B cell (primary cell): ENCODE measurements around the gene DLX3. TPM values are rescaled to one million over a fixed set of nuclear protein-coding genes. Genes with fewer than 3 reads are reported as not detected.

Source experiments
- ATAC-seq: fragments of 200-7000 bp; cut with Tn5 transposase; one replicate; pipeline ENCODE4 v1.10.0; 2021; ENCODE audit warnings: low read depth, mild to moderate bottlenecking, moderate number of reproducible peaks, moderate library complexity
- CTCF ChIA-PET: fragments of 350-600 bp; sonication (Branson Sonifier 250); formaldehyde crosslinking; loops from one replicate; lab custom pipeline; 2021; ENCODE audit warnings: antibody characterized with exemption, inconsistent platforms; lab: Charles Lee
- POLR2A ChIA-PET: fragments of 350-600 bp; sonication (Branson Sonifier 250); formaldehyde crosslinking; loops from one replicate; lab custom pipeline; 2021; ENCODE audit warnings: antibody characterized with exemption; lab: Charles Lee
- DNase-seq: peaks from one replicate; pipeline ENCODE4 v3.0.0; 2013
- H2AFZ ChIP-seq: 2 replicates; pipeline ENCODE4 v1.6.1; 2012; ENCODE audit warnings: mild to moderate bottlenecking, low read depth, low read length; ENCODE audit not compliant: insufficient read depth, poor library complexity, severe bottlenecking
- H3K27ac ChIP-seq, 2 donors: 1 replicate in 1 of 2; 2 replicates in 1 of 2; pipeline ENCODE4 v1.5.1; 2012 to 2013; ENCODE audit warnings: low read length in 2 of 2, mild to moderate bottlenecking in 2 of 2, moderate library complexity in 1 of 2
- H3K27me3 ChIP-seq, 4 experiments: fragments of 200-600 bp in 1 of 4; sonication (generic) in 1 of 4; replicated peaks in 1 of 4; 1 replicate in 2 of 4; 2 replicates in 2 of 4; pipeline versions ENCODE4 v1.6.1 to v1.7.0; 2013 to 2016; ENCODE audit warnings: low read length in 3 of 4, mild to moderate bottlenecking in 2 of 4, mixed read lengths in 1 of 4, moderate library complexity in 1 of 4; ENCODE audit not compliant: insufficient read depth in 4 of 4, control insufficient read depth in 3 of 4; ENCODE audit errors: control extremely low read depth in 1 of 4
- H3K36me3 ChIP-seq, 2 experiments: replicated peaks in 1 of 2; 1 replicate in 1 of 2; 2 replicates in 1 of 2; pipeline versions ENCODE4 v1.6.1 to v1.7.1; 2013; ENCODE audit warnings: low read length in 1 of 2; ENCODE audit not compliant: insufficient read depth in 2 of 2, control insufficient read depth in 1 of 2; ENCODE audit errors: control extremely low read depth in 1 of 2, extremely low read depth in 1 of 2
- H3K4me1 ChIP-seq, 2 donors: fragments of 200-600 bp in 1 of 2; sonication (generic) in 1 of 2; 1 replicate in 1 of 2; 2 replicates in 1 of 2; pipeline versions ENCODE4 v1.5.1 to v1.6.1; 2013 to 2017; ENCODE audit warnings: low read length in 2 of 2; ENCODE audit not compliant: control insufficient read depth in 2 of 2, insufficient read depth in 2 of 2
- H3K4me2 ChIP-seq: replicated peaks from 2 replicates; pipeline ENCODE3; 2012; ENCODE audit warnings: mild to moderate bottlenecking, low read depth, low read length; ENCODE audit not compliant: poor library complexity, severe bottlenecking
- H3K4me3 ChIP-seq, 5 experiments: fragments of 200-600 bp in 1 of 5; sonication (generic) in 1 of 5; 1 replicate in 3 of 5; 2 replicates in 2 of 5; pipeline versions ENCODE4 v1.5.1 to v1.7.0; 2011 to 2016; ENCODE audit warnings: low read length in 4 of 5, mild to moderate bottlenecking in 4 of 5, low read depth in 2 of 5, control low read depth in 1 of 5, moderate library complexity in 1 of 5; ENCODE audit not compliant: insufficient read depth in 1 of 5; ENCODE audit errors: control extremely low read depth in 1 of 5, extremely low read depth in 1 of 5
- H3K79me2 ChIP-seq: fragments of 200-600 bp; sonication (generic); one replicate; pipeline ENCODE4 v1.6.0; 2016; ENCODE audit warnings: low read length; ENCODE audit not compliant: control insufficient read depth, insufficient read depth
- H3K9ac ChIP-seq: fragments of 200-600 bp; sonication (generic); 2 replicates; pipeline ENCODE4 v1.6.1; 2017; ENCODE audit warnings: mild to moderate bottlenecking, low read length, moderate library complexity
- H3K9me3 ChIP-seq, 3 donors: one replicate each; pipeline versions ENCODE4 v1.6.1 to v1.7.1; 2013; ENCODE audit warnings: low read length in 2 of 3; ENCODE audit not compliant: control insufficient read depth in 2 of 3, insufficient read depth in 1 of 3; ENCODE audit errors: control extremely low read depth in 1 of 3
- H4K20me1 ChIP-seq: 2 replicates; pipeline ENCODE4 v1.6.0; 2012; ENCODE audit warnings: mild to moderate bottlenecking, low read length; ENCODE audit not compliant: insufficient read depth, control insufficient read depth, poor library complexity, severe bottlenecking
- H3K27ac Mint-ChIP-seq: one replicate; pipeline ENCODE4 v1.8.0; 2021; ENCODE audit warnings: mixed read lengths
- H3K27me3 Mint-ChIP-seq: one replicate; pipeline ENCODE4 v1.8.0; 2021; ENCODE audit warnings: mixed read lengths
- H3K4me1 Mint-ChIP-seq: one replicate; pipeline ENCODE4 v1.8.0; 2021; ENCODE audit warnings: mixed read lengths
- H3K4me3 Mint-ChIP-seq: one replicate; pipeline ENCODE4 v1.8.0; 2021; ENCODE audit warnings: mixed read lengths
- H3K9me3 Mint-ChIP-seq: one replicate; pipeline ENCODE4 v1.8.0; 2022; ENCODE audit warnings: mixed read lengths; ENCODE audit not compliant: insufficient read depth
- EZH2 ChIP-seq: IDR thresholded peaks from 2 replicates; pipeline ENCODE4 v1.6.1; 2012; ENCODE audit warnings: borderline replicate concordance, low read depth, mild to moderate bottlenecking, moderate library complexity, low read length; ENCODE audit not compliant: insufficient read depth, poor library complexity, severe bottlenecking
- WGBS: methylation state at CpG from one replicate; pipeline ENCODE4 v1.1.5; 2013; ENCODE audit warnings: missing lambda C conversion rate; ENCODE audit not compliant: insufficient coverage; 5-methylcytosine and 5-hydroxymethylcytosine counted together
- intact Hi-C: fragments of 100-400 bp; cut with micrococcal nuclease; formaldehyde crosslinking; loops from one replicate; pipeline ENCODE4 v1.10.0; 2022
- polyA plus RNA-seq: library from polyadenylated mRNA; depleted of rRNA; stranded (reverse); fragments of >200 nt; gene quantifications from 2 replicates; pipeline ENCODE4 v1.2.3, GENCODE V29; 2012
- total RNA-seq, 2 donors: library from RNA; stranded (reverse); fragments of 120-200 nt in 1 of 2; gene quantifications; 1 replicate in 1 of 2; 2 replicates in 1 of 2; pipeline versions ENCODE4 v1.2.3 to v1.2.4, GENCODE V29; 2013 to 2022
- TF ChIP-seq, protein P1 (sequence below): fragments of 200-600 bp; IDR thresholded peaks from one replicate; pipeline ENCODE4 v1.8.0; 2022; ENCODE audit warnings: antibody characterized with exemption, mild to moderate bottlenecking

The DLX3 gene
- total and polyA plus RNA-seq, 2 donors (not counting 1 experiment from before 2014, with no cell fraction given), result not detected

DNA sequence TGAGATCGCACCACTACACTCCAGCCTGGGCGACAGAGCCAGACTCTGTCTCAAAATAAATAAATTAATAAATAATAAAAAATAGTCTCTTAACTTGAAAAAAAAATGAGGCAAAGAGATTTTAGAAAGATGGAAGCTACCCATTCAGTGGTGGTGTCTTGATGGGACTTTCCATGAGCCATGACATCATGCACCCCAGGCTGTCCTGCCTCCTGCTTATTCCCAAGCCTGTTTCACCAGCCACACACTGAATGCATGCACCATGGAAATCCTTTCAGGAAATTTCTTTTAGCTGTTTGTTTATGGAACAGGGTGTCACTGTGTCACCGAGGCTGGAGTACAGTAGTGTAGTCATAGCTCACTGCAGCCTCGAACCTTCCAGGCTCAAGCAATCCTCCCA is 8.9 kb upstream of the DLX3 start:
- ChIA-PET POLR2A (interaction anchor here (0.7 kb wide), 1 partner anchor 140 kb away, joined by 3 read pairs; no protein-coding TSS in a partner anchor), CTCF (interaction anchor here (0.7 kb wide), 2 partner anchors 10 to 583 kb away, joined by 3 read pairs; no protein-coding TSS in a partner anchor)
- WGBS, result no CpG with 5 or more reads among the region's 4 CpGs
- Mint-ChIP-seq H3K4me3 (no peak overlapping the region), H3K27me3 (peaks cover 31% of the 10 kb centered on the region), H3K4me1 (peaks cover 18% of the 10 kb centered on the region), H3K27ac (no peak overlapping the region), H3K9me3 (peaks cover 1% of the 10 kb centered on the region)
- H3K9ac ChIP-seq, result no peak overlapping the region
- H3K4me3 ChIP-seq, result no peak overlapping the region
- intact Hi-C loops, result no loop called here
- no peak for ATAC-seq
- H3K79me2 ChIP-seq, result no peaks in the 10 kb centered on the region
- H3K36me3 ChIP-seq, result no peaks in the 10 kb centered on the region
- H2AFZ ChIP-seq, result no peak overlapping the region
- TF ChIP-seq, protein P1, sequence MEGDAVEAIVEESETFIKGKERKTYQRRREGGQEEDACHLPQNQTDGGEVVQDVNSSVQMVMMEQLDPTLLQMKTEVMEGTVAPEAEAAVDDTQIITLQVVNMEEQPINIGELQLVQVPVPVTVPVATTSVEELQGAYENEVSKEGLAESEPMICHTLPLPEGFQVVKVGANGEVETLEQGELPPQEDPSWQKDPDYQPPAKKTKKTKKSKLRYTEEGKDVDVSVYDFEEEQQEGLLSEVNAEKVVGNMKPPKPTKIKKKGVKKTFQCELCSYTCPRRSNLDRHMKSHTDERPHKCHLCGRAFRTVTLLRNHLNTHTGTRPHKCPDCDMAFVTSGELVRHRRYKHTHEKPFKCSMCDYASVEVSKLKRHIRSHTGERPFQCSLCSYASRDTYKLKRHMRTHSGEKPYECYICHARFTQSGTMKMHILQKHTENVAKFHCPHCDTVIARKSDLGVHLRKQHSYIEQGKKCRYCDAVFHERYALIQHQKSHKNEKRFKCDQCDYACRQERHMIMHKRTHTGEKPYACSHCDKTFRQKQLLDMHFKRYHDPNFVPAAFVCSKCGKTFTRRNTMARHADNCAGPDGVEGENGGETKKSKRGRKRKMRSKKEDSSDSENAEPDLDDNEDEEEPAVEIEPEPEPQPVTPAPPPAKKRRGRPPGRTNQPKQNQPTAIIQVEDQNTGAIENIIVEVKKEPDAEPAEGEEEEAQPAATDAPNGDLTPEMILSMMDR, result no peak
- no peak for TF ChIP-seq EZH2
- no peak for DNase-seq
- H3K27me3 ChIP-seq, result peaks cover 0 to 19% (median 14%) of the 10 kb centered on the region in 4 experiments
- no peak overlapping the region for H3K27ac ChIP-seq
- peaks cover 0 to under 1% (median under 1%) of the 10 kb centered on the region in 3 donors for H3K9me3 ChIP-seq
- peaks cover 12% of the 10 kb centered on the region in 2 donors for H3K4me1 ChIP-seq
- H4K20me1 ChIP-seq, result no peaks in the 10 kb centered on the region
- no peak overlapping the region for H3K4me2 ChIP-seq

DNA sequence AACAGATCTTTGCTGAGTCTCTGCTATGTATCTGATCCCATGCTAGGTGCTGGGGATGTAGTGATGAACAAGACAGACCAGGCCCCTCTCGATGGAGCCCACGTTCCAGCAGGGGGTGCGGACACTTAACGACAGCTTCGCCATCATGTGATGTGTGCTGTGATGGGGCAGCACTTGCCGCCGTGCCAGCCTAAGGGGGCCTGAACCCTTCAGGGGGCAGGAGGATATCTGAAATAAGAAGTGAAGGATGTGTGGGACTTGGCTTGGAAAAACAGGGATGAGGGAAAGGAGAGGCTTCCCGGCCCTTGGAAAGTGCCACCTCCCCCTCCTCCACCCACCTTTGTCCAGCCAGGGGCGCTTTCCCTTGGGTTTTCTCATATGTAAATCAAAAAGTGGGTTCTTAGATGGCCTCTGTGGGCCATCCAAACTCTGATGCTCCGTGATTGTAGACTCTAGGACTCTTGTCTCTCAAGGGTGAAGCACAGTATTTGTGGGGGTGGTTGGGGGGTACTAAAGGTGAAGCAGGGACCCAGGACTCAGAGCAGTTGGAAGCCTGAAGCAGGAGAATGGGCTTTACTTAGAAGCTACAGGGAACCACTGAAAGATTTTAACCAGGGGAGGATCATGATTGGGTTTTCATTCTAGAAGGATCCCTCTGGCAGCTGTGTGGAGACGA is 4.0 kb upstream of the DLX3 start:
- POLR2A ChIA-PET, result interaction anchor here (1.0 to 1.2 kb wide), 2 partner anchors 8 to 30 kb away, joined by 3 read pairs; no protein-coding TSS in a partner anchor
- H3K4me3 ChIP-seq, result no peak overlapping the region
- Mint-ChIP-seq H3K27ac (no peak overlapping the region), H3K4me1 (peaks cover 35% of the 10 kb centered on the region), H3K9me3 (no peaks in the 10 kb centered on the region), H3K4me3 (no peak overlapping the region), H3K27me3 (peaks cover 72% of the 10 kb centered on the region)
- peak overlapping the region; percentile 32 for H2AFZ ChIP-seq
- peaks cover 36 to 38% of the 10 kb centered on the region in 2 donors for H3K4me1 ChIP-seq
- intact Hi-C loops, result loop anchor here (1.0 kb wide), 4 partner anchors 47 to 429 kb away; no protein-coding TSS in a partner anchor
- H3K27me3 ChIP-seq, result peaks cover 0 to 68% (median 49%) of the 10 kb centered on the region in 4 experiments
- no peaks in the 10 kb centered on the region for H3K79me2 ChIP-seq
- H3K4me2 ChIP-seq, result no peak overlapping the region
- peaks cover 0 to 20% (median 0%) of the 10 kb centered on the region in 3 donors for H3K9me3 ChIP-seq
- DNase-seq (no peak), ATAC-seq (no peak)
- no peak for TF ChIP-seq EZH2
- TF ChIP-seq, protein P1, result no peak
- no peaks in the 10 kb centered on the region for H3K36me3 ChIP-seq
- H3K27ac ChIP-seq, result no peak overlapping the region
- H4K20me1 ChIP-seq, result no peaks in the 10 kb centered on the region
- H3K9ac ChIP-seq, result no peak overlapping the region
- CTCF ChIA-PET, result interaction anchor here (0.5 to 7.0 kb wide), 40 partner anchors 7 to 503 kb away, joined by 3 to 186 read pairs (median 6); partner anchors contain the start of genes ITGA3, PDK2 and TAC4
- WGBS, result 54% methylated on average over 7 of the region's 11 CpGs
